ENCODE results near the gene TSEN34. TPM values are rescaled to one million over a fixed set of nuclear protein-coding genes. Genes with fewer than 3 reads are reported as not detected.

The TSEN34 gene
- polyA plus RNA-seq (ENCODE audit: insufficient read length) = 32.5 TPM

GRCh38 chr19:54191011-54191810 is at the start of gene TSEN34:
Gene TSEN34, plus strand, starts transcription at chr19:54191308. Its CDS starts 57 bp downstream, at chr19:54191365.
- DNase-seq (ENCODE audit: low read depth) = peak; percentile 63

- DNase-seq (ENCODE audit: low read depth) = no peak
These were observed 49.8 kb upstream of the TSEN34 start for GRCh38 chr19:54141356-54141755.

DNA sequence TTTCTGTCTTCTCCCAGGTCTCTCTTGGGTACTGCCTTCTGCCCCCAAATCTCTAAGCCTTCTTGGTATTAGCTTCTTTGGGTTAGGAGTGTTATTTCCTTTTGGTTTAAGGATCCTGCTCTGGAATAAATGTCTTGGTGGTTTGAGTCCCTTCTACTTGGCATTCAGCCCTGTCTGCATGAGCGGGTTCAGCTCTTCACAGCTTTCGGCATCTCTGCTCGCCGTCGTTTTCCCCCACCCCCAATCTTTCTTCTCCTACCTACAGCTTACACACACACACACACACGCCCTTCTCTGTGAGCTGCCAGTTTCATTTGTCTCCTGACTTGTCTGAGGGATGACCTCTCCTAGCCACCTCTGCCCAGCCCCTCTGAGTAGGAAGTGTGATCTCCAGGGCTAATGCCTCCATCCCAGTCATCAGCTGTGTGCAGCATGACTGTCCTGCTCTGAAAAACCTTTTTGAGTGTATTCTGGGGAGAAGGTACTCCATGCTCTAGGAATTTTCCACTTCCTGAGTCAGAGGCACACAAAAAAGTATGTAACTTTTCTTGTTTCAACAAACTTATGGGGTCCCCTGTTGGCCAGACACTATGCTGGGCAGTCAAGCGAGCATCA is 48.8 kb upstream of the TSEN34 start:
- DNase-seq (ENCODE audit: low read depth) = no peak

GRCh38 chr19:54145541-54146158 is 45.5 kb upstream of the TSEN34 start:
- DNase-seq (ENCODE audit: low read depth) = no peak

GRCh38 chr19:54147676-54148075 is 43.4 kb upstream of the TSEN34 start:
- DNase-seq (ENCODE audit: low read depth) = no peak

DNA sequence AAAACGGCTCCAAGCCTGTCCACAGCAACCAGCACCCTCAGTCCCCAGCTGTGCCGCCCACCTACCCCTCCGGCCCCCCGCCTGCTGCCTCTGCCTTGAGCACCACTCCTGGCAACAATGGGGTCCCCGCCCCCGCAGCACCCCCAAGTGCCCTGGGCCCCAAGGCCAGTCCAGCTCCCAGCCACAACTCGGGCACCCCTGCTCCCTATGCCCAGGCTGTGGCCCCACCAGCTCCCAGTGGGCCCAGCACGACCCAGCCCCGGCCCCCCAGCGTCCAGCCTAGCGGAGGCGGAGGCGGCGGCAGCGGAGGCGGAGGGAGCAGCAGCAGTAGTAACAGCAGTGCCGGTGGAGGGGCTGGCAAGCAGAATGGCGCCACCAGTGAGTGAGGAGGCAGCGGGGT is 43.0 kb upstream of the TSEN34 start:
- DNase-seq (ENCODE audit: low read depth) = no peak

DNA sequence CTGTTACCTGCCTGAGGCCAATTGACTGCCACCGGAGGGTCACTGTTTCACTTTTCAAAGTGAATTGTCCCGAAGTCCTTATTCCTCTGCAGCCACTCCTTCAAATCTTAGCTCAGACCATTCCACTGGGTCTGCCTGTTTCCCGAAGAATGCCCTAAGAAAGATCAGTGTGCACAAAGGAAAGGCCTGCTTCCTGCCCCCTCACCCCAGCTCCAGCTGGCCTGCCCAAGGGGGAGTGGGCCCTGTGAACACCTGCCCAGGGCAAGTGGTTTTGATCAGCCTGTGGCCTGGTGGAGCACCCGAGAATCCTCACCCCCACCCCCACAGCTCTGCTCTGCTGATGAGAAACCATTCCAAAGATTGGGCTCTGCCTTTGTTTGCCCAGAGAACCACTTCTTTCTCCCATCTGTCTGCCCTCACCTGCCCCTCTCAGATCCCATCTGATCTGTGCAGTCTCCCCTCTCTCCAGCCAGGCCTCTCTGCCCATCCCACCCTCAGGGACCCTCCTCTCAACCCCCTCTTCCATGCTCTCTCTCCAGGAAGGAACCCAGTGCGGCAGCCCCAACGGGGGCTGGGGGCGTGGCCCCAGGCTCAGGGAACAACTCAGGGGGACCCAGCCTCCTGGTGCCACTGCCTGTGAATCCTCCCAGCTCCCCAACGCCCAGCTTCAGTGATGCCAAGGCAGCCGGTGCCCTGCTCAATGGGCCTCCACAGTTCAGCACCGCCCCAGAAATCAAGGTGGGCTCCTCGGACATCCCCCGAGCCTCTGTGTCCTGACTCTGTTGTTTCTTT is 41.9 kb upstream of the TSEN34 start:
- no peak for DNase-seq (ENCODE audit: low read depth)

DNA sequence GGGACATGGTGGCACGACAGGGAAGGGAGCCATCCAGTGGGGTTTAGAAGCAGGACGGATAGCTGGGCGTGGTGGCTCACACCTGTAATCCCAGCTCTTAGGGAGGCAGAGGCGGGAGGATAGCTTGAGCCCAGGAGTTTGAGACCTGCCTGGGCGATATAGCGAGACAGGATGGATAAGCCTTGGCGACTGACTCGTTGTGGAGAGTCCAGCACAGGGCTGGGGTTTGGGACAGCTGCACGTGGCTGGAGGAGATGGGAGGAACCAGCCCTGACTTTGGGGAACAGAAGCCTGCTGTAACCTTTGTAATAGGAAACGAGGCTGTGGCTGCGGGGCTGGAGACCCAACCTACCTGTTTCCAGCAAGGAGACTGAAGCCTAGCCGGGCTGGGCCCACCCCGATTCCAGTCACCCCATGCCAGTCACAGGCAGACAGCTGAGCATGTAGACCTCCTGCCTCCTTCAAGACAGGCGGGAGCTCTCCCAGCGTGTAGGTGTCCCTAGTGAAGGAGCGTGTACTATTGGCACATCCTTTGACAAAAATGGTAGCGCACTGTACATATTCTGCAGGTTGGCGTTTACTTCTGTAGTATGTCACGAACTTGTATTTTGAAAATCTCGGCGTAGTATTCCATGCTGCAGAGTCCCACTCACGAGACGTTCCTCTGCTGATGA is 39.6 kb upstream of the TSEN34 start:
- DNase-seq (ENCODE audit: low read depth) = no peak

DNA sequence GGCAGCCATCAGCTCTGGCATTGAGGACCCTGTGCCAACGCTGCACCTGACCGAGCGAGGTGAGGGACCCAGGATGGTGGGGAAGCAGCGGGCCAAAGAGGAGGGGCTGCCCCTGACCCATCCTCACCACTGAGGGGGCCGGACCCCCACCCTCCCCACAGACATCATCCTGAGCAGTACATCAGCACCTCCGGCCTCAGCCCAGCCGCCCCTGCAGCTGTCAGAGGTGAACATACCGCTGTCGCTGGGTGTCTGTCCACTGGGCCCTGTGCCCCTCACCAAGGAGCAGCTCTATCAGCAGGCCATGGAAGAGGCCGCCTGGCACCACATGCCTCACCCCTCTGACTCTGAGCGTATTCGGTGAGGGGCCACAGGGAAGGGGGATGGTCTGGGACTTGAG is 38.8 kb upstream of the TSEN34 start:
- DNase-seq (ENCODE audit: low read depth) = no peak

- no peak for DNase-seq (ENCODE audit: low read depth)
These were observed 38.1 kb upstream of the TSEN34 start for GRCh38 chr19:54152878-54153524.

DNA sequence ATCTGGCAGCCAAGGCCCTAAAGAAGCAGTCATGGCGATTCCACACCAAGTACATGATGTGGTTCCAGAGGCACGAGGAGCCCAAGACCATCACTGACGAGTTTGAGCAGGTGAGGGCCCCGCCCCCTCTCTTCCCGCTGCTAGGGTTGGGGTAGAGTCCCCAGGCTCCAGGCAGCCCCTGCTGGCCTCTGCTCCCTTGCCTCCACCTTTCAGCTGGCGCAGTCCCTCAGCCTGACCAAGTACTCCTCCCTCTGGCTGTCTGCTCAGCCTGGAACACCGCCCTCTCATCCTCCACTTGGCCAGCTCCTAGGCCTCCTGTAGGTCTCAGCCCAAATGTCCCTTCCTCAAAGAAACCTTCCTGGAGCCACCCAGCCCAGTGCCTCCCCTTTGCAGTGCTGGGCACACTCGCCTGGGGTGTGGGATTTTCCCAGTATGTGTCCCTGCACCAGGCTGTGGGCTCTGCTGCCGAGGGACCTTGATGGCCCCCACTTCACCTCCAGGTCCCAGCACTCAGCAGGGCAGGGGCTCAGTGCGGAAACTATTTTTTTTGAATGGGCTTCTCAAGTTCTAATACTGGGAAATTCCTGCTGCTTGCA is 37.3 kb upstream of the TSEN34 start:
- no peak for DNase-seq (ENCODE audit: low read depth)

GRCh38 chr19:54154603-54155345 is 36.3 kb upstream of the TSEN34 start:
- no peak for DNase-seq (ENCODE audit: low read depth)

DNA sequence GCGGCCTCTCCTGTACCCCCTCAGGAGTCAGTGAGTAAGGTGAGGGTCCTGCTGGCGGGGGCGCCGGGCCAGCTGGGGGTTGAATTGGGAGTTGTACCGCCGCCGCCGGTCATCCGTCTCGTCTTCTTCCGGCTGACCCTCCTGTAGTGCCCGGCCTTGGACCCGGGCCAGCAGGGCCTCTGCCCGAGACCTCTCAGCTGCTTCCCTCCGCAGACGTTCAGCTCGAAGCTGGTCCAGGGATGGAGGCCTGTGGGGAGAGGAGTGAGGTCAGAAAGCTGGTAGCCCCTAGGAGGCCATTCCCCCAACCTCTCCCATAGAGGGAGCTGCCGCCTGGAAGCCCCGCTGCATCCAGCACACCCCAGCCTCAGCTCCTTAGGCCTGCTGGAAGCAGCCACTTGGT is 35.4 kb upstream of the TSEN34 start:
- DNase-seq (ENCODE audit: low read depth) = no peak

- DNase-seq (ENCODE audit: low read depth) = no peak
These were observed 34.6 kb upstream of the TSEN34 start for GRCh38 chr19:54156490-54156889.

GRCh38 chr19:54156953-54157352 is 34.2 kb upstream of the TSEN34 start:
- DNase-seq (ENCODE audit: low read depth) = no peak

GRCh38 chr19:54158812-54159351 is 32.2 kb upstream of the TSEN34 start:
- DNase-seq (ENCODE audit: low read depth) = no peak

- DNase-seq (ENCODE audit: low read depth) = peak; percentile 100
These were observed 31.5 kb upstream of the TSEN34 start, which contains the start of gene LENG1 for GRCh38 chr19:54159352-54160181. Gene LENG1, minus strand, starts transcription at chr19:54159721. Its CDS starts 26 bp downstream, at chr19:54159695.

GRCh38 chr19:54160182-54160811 is 30.8 kb upstream of the TSEN34 start:
- DNase-seq (ENCODE audit: low read depth) = no peak

Data from forelimb muscle (tissue), 1 donor.